Astrocyte of the cerebellum (primary cell): ENCODE results near the gene GLRA2.

Experiments used
- DNase-seq: peaks from one replicate; pipeline ENCODE4 v3.0.0-alpha.2; 2011; ENCODE audit warnings: low read depth
- H3K4me3 ChIP-seq: 2 replicates; pipeline ENCODE4 v1.5.1; 2011; ENCODE audit warnings: mild to moderate bottlenecking, low read depth, low read length, moderate library complexity
- in situ Hi-C: cut with HindIII; loops from 2 replicates; pipeline ENCODE4 v1.10.0; 2017; ENCODE audit warnings: low sequenced_read_pairs
- TF ChIP-seq, protein P1 (sequence below): IDR thresholded peaks from 2 replicates; pipeline ENCODE4 v1.5.1; 2012; ENCODE audit warnings: low read length, low read depth, moderate library complexity, mild to moderate bottlenecking; ENCODE audit errors: missing control alignments

The GLRA2 gene

DNA sequence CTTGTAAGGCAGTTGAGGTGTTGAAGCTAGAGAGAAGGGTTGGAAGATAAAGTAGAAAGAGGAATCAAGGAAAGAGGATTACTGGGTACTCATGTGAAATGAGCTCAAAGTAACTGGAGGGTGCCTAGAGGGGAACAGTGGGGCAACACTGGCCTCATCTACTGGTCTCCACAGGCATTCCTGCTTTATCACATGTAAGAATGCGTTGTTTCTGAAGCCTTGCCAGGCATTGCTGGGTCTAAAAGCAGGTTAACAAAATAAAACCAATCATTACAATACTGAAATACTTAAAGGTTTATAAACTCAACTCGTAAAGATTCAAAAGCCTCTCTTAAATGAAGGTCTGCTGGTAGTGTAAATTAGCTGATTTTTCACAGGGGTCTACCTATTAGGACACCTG is 247.6 kb downstream of the GLRA2 start:
- no peak for DNase-seq
- H3K4me3 ChIP-seq, result no peak overlapping the region
- in situ Hi-C loops, result no loop called here
- TF ChIP-seq, protein P1, sequence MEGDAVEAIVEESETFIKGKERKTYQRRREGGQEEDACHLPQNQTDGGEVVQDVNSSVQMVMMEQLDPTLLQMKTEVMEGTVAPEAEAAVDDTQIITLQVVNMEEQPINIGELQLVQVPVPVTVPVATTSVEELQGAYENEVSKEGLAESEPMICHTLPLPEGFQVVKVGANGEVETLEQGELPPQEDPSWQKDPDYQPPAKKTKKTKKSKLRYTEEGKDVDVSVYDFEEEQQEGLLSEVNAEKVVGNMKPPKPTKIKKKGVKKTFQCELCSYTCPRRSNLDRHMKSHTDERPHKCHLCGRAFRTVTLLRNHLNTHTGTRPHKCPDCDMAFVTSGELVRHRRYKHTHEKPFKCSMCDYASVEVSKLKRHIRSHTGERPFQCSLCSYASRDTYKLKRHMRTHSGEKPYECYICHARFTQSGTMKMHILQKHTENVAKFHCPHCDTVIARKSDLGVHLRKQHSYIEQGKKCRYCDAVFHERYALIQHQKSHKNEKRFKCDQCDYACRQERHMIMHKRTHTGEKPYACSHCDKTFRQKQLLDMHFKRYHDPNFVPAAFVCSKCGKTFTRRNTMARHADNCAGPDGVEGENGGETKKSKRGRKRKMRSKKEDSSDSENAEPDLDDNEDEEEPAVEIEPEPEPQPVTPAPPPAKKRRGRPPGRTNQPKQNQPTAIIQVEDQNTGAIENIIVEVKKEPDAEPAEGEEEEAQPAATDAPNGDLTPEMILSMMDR, result no peak

DNA sequence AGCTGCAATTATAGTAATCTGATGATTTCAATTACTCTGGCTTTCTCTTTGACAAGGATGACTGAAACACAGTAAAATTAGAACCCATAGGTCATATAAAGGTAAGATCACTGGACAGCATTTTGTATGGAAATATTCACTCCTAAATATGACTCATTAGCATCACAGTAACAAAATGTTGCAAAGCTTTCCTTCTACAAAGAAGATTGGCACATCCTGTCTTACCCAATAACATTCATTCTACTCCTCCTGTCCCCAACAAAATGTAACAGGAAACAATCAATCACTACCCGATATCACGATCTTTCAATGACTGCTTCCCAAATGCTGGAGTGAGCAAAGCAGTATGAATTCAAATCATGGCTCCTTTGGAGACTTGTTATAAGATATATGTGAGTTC is 248.2 kb downstream of the GLRA2 start:
- no peak overlapping the region for H3K4me3 ChIP-seq
- DNase-seq, result no peak
- TF ChIP-seq, protein P1, result no peak
- in situ Hi-C loops, result no loop called here

DNA sequence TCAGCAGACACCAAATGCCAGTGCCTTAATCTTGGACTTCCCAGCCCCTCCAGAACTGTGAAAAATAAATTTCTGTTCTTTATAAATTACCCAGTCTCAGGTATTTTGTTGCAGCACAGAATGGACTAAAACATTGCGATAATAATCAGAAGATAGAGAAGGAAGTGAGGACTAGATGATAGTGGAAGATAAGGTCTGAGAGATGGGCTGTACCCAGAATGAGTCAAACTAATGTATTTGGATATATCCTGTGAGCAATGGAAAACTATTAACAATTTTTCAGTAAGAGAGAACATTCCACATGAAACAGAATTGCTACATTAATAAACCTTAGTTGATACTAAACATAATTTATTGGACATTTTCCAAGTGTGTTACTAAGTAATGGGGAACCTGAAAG is 250.2 kb downstream of the GLRA2 start:
- TF ChIP-seq, protein P1, result no peak
- no peak overlapping the region for H3K4me3 ChIP-seq
- in situ Hi-C loops, result no loop called here
- DNase-seq, result no peak
